HCT116 (cell line): ENCODE data around the gene NUMB. TPM values are rescaled to one million over a fixed set of nuclear protein-coding genes. Genes with fewer than 3 reads are reported as not detected.

Experiments used
- ATAC-seq: fragments of 200-7000 bp; cut with Tn5 transposase; 2 replicates; pipeline ENCODE4 v1.9.1; 2020; ENCODE audit warnings: mild to moderate bottlenecking, moderate library complexity
- BruUV-seq: library from RNA; stranded (reverse); fragments of 400-500 nt; replicated peaks from 2 replicates; lab custom pipeline; 2021; lab: Mats Ljungman, UMichigan
- CTCF ChIA-PET: fragments of 300-600 bp; sonication (Branson Sonifier 250); formaldehyde crosslinking; loops from one replicate; lab custom pipeline; 2021; ENCODE audit warnings: antibody characterized with exemption; lab: Charles Lee
- POLR2A ChIA-PET: fragments of 300-600, 350-600 bp; sonication (Branson Sonifier 250); formaldehyde crosslinking; loops from one replicate; lab custom pipeline; 2021; ENCODE audit warnings: antibody characterized with exemption; lab: Charles Lee
- RAD21 ChIA-PET, 2 experiments: fragments of 300-600 bp; sonication (Branson Sonifier 250); formaldehyde crosslinking; loops; one replicate each; lab custom pipeline; 2023; ENCODE audit warnings: low total read pairs in 2 of 2; ENCODE audit not compliant: uncharacterized antibody in 2 of 2, unreplicated experiment in 2 of 2, low non-redundant PET in 1 of 2; lab: Charles Lee
- DNase-seq: peaks from one replicate; pipeline ENCODE4 v3.0.0-alpha.2; 2010; ENCODE audit warnings: low read depth, low spot score
- H2AFZ ChIP-seq: fragments of 200-600 bp; shearing (Covaris generic), sonication (generic); 2 replicates; pipeline ENCODE4 v1.6.1; 2017; ENCODE audit warnings: low read depth, mixed run types, mixed read lengths, antibody characterized with exemption, low read length; ENCODE audit not compliant: poor library complexity, severe bottlenecking
- H3K27ac ChIP-seq: 2 replicates; pipeline ENCODE4 v1.5.1; 2012; ENCODE audit warnings: low read depth, low read length
- H3K27me3 ChIP-seq: fragments of 200-600 bp; sonication (generic); 2 replicates; pipeline ENCODE4 v1.6.1; 2016; ENCODE audit warnings: mixed run types, low read length, mixed read lengths; ENCODE audit not compliant: insufficient read depth
- H3K36me3 ChIP-seq, 2 experiments: fragments of 200-500 bp in 1 of 2; fragments of 200-600 bp in 1 of 2; sonication (Bioruptor generic) in 1 of 2; sonication (generic) in 1 of 2; 2 replicates each; pipeline versions ENCODE4 v1.5.1 to v1.6.1; 2014 to 2016; ENCODE audit warnings: low read length in 2 of 2, inconsistent platforms in 1 of 2, mixed read lengths in 1 of 2, mixed run types in 1 of 2; ENCODE audit not compliant: insufficient read depth in 2 of 2, control insufficient read depth in 1 of 2
- H3K4me1 ChIP-seq, 2 experiments: fragments of 200-600 bp in 1 of 2; sonication (generic) in 1 of 2; 2 replicates each; pipeline versions ENCODE4 v1.5.1 to v1.6.1; 2012 to 2017; ENCODE audit warnings: low read length in 2 of 2, inconsistent platforms in 1 of 2, mild to moderate bottlenecking in 1 of 2, mixed read lengths in 1 of 2, mixed run types in 1 of 2, moderate library complexity in 1 of 2; ENCODE audit not compliant: insufficient read depth in 2 of 2, control insufficient read depth in 1 of 2
- H3K4me2 ChIP-seq: fragments of 200-600 bp; sonication (generic); 2 replicates; pipeline ENCODE4 v1.6.1; 2017; ENCODE audit warnings: mixed run types, low read length, mixed read lengths
- H3K4me3 ChIP-seq, 2 experiments: fragments of 200-600 bp in 1 of 2; sonication (generic) in 1 of 2; replicated peaks in 1 of 2; 2 replicates each; pipeline ENCODE4 v1.5.1; 2011 to 2016; ENCODE audit warnings: low read length in 2 of 2, control low read depth in 1 of 2, low read depth in 1 of 2, mild to moderate bottlenecking in 1 of 2, mixed read lengths in 1 of 2, mixed run types in 1 of 2
- H3K79me2 ChIP-seq: fragments of 200-600 bp; sonication (generic); 2 replicates; pipeline ENCODE4 v1.6.1; 2017; ENCODE audit warnings: mild to moderate bottlenecking, mixed run types, low read length, moderate library complexity, mixed read lengths; ENCODE audit not compliant: insufficient read depth
- H3K9ac ChIP-seq: fragments of 200-600 bp; sonication (generic); 2 replicates; pipeline ENCODE4 v1.6.1; 2016; ENCODE audit warnings: low read length, mixed read lengths
- H3K9me2 ChIP-seq: fragments of 200-600 bp; sonication (generic), shearing (Covaris generic); 2 replicates; pipeline ENCODE4 v1.6.1; 2017; ENCODE audit warnings: mixed run types, mild to moderate bottlenecking, moderate library complexity; ENCODE audit not compliant: insufficient read depth
- H3K9me3 ChIP-seq, 2 experiments: fragments of 200-500 bp in 1 of 2; fragments of 200-600 bp in 1 of 2; sonication (Bioruptor generic) in 1 of 2; sonication (generic) in 1 of 2; 2 replicates each; pipeline ENCODE4 v1.6.1; 2014 to 2017; ENCODE audit warnings: low read length in 2 of 2, mixed read lengths in 2 of 2, inconsistent platforms in 1 of 2, low read depth in 1 of 2, mild to moderate bottlenecking in 1 of 2, mixed run types in 1 of 2, moderate library complexity in 1 of 2; ENCODE audit not compliant: control insufficient read depth in 1 of 2, insufficient read depth in 1 of 2
- H4K20me1 ChIP-seq: fragments of 200-600 bp; sonication (generic), shearing (Covaris generic); 2 replicates; pipeline ENCODE4 v1.6.1; 2017; ENCODE audit warnings: mixed run types, mild to moderate bottlenecking, moderate library complexity; ENCODE audit not compliant: insufficient read depth
- ATF3 ChIP-seq: IDR thresholded peaks from 2 replicates; pipeline ENCODE4 v1.6.1; 2012
- CBX3 ChIP-seq: IDR thresholded peaks from 2 replicates; pipeline ENCODE4 v1.6.1; 2012; ENCODE audit warnings: low read depth
- ELF1 ChIP-seq: IDR thresholded peaks from 2 replicates; pipeline ENCODE4 v1.6.1; 2012; ENCODE audit warnings: low read depth, borderline replicate concordance
- SRF ChIP-seq: IDR thresholded peaks from 2 replicates; pipeline ENCODE4 v1.6.1; 2012; ENCODE audit warnings: low read depth
- TCF7L2 ChIP-seq: IDR thresholded peaks from 2 replicates; pipeline ENCODE4 v1.7.0; 2011; ENCODE audit warnings: borderline replicate concordance, inconsistent platforms; ENCODE audit not compliant: insufficient read depth, insufficient read length; ENCODE audit errors: extremely low read depth
- intact Hi-C: fragments of 100-400 bp; cut with micrococcal nuclease; formaldehyde crosslinking; loops from 2 replicates; pipeline ENCODE4 v1.10.0; 2022
- total RNA-seq: library from RNA; stranded (reverse); gene quantifications from one replicate; pipeline ENCODE4 v1.2.1, GENCODE V29; 2021; ENCODE audit not compliant: unreplicated experiment

Gene NUMB
- total RNA-seq, 1 experiment from 2014 or later, result 43.0 TPM

GRCh38 chr14:73246387-73247150 is 211.8 kb downstream of the NUMB start:
- no peak overlapping the region for H3K4me3 ChIP-seq
- no peaks in the 10 kb centered on the region for H3K4me1 ChIP-seq
- no TSS peak for BruUV-seq
- no peak overlapping the region for H3K27ac ChIP-seq
- TF ChIP-seq ATF3, result no peak
- CTCF ChIA-PET, result interaction anchor here (0.7 kb wide), 1 partner anchor 20 kb away, joined by 4 read pairs; no protein-coding TSS in a partner anchor
- no peaks in the 10 kb centered on the region for H3K9me2 ChIP-seq
- POLR2A ChIA-PET, result no interaction called here
- H3K9me3 ChIP-seq, result no peaks in the 10 kb centered on the region
- intact Hi-C loops, result no loop called here
- ATAC-seq (no peak), DNase-seq (no peak)
- H3K4me2 ChIP-seq, result no peak overlapping the region
- H4K20me1 ChIP-seq, result no peaks in the 10 kb centered on the region
- H3K27me3 ChIP-seq, result no peaks in the 10 kb centered on the region
- RAD21 ChIA-PET, result no interaction called here
- no peaks in the 10 kb centered on the region for H3K36me3 ChIP-seq
- no peaks in the 10 kb centered on the region for H3K79me2 ChIP-seq
- no peak overlapping the region for H2AFZ ChIP-seq
- H3K9ac ChIP-seq, result no peak overlapping the region

DNA sequence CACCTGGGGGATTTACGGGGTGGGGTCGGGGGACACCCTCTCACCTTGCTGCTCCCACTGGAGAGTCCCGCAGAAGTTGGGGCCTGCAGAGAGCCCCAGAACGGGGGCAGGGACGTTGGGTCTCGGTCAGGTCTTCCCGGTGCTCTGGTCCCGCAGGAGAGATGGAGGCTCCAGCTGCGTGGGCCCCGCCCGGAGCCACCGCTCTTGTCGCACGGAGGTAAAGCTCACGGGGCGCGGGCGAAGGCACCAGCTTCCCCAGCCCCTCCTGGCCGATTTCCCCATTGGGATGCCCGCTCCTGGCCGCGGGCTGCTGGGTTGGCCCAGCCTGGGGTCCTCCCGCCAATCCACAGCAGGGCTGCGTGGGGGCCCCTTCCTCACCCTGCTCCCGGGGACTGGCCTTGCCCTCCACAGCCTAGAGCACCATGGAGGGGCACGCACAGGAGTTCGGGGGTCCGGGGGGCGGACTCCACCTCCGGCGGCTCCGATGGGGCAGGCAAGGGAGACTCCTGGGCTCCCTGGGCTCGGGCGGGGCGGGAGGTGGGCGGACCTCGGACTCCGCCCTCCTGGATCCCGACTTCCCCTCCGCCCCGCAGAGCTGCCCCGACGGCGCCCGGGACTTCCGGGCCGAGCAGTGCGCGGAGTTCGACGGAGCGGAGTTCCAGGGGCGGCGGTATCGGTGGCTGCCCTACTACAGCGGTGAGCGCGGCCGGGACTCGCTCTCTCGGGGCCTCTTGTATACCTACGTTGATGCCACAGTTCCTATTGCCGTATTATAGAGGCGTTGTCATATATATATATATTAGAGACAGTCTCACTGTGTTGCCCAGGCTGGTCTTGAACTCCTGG is 212.6 kb downstream of the NUMB start:
- DNase-seq, result no peak
- POLR2A ChIA-PET, result no interaction called here
- TF ChIP-seq CBX3 (no peak), SRF (no peak), ELF1 (no peak), TCF7L2 (no peak)

More for the DNA sequence above, 212.6 kb downstream of the NUMB start:
- ChIA-PET CTCF (no interaction called here), RAD21 (no interaction called here)
- Histone ChIP-seq H3K4me3 (no peak overlapping the region), H3K4me1 (no peaks in the 10 kb centered on the region), H3K79me2 (no peaks in the 10 kb centered on the region), H4K20me1 (no peaks in the 10 kb centered on the region), H3K27ac (no peak overlapping the region), H3K4me2 (no peak overlapping the region), H3K36me3 (no peaks in the 10 kb centered on the region), H3K27me3 (no peaks in the 10 kb centered on the region), H3K9me3 (no peaks in the 10 kb centered on the region), H3K9ac (no peak overlapping the region), H2AFZ (no peak overlapping the region), H3K9me2 (no peaks in the 10 kb centered on the region)
- no TSS peak for BruUV-seq
- intact Hi-C loops, result no loop called here
- ATAC-seq, result no peak
